Stimulated activated CD8-positive, alpha-beta memory T cell treated with anti-CD3 and anti-CD28 coated beads, Interleukin-12 subunit alpha, Interleukin-12 subunit beta, amount 100 ng/mL, for 24 hours (primary cell): Measurements from ENCODE around the gene SLC41A2.
"Not testable (repeated sequence)": the region's sequence is repeated elsewhere in the genome, so short reads cannot be mapped to it uniquely, and the experiment has no call there.

Experiments
- DNase-seq: peaks from one replicate; pipeline ENCODE4 v3.0.0-alpha.2; 2020; ENCODE audit errors: extremely low read depth

Gene SLC41A2

GRCh38 chr12:104964167-104964855, 6.2 kb upstream of the SLC41A2 start:
- no peak for DNase-seq

- DNase-seq = no peak
These were observed 5.7 kb upstream of the SLC41A2 start for GRCh38 chr12:104963757-104964156.

GRCh38 chr12:104960464-104960863, 2.4 kb upstream of the SLC41A2 start:
- DNase-seq = no peak

GRCh38 chr12:104959335-104959841, 1.3 kb upstream of the SLC41A2 start:
- DNase-seq = no peak

GRCh38 chr12:104958805-104959334, 780 bp upstream of the SLC41A2 start:
- no peak for DNase-seq

- peak; percentile 5 for DNase-seq
These were observed 430 bp downstream of the SLC41A2 start for GRCh38 chr12:104957719-104958000.

- no peak for DNase-seq
These were observed 996 bp downstream of the SLC41A2 start for GRCh38 chr12:104956870-104957718.

GRCh38 chr12:104955703-104956102, 2.4 kb downstream of the SLC41A2 start:
- no peak for DNase-seq

- no peak for DNase-seq
These were observed 4.8 kb downstream of the SLC41A2 start for GRCh38 chr12:104953323-104953722.

- no peak for DNase-seq
These were observed 5.3 kb downstream of the SLC41A2 start for GRCh38 chr12:104952816-104953215.

- DNase-seq = no peak
These were observed 6.2 kb downstream of the SLC41A2 start for GRCh38 chr12:104951759-104952509.

GRCh38 chr12:104948716-104949115, 9.4 kb downstream of the SLC41A2 start:
- DNase-seq = not testable (repeated sequence)

GRCh38 chr12:104944252-104944651, 13.8 kb downstream of the SLC41A2 start:
- no peak for DNase-seq

- DNase-seq = not testable (repeated sequence)
These were observed 14.7 kb downstream of the SLC41A2 start for GRCh38 chr12:104943401-104943800.

- no peak for DNase-seq
These were observed 16.0 kb downstream of the SLC41A2 start for GRCh38 chr12:104942075-104942474.

- DNase-seq = no peak
These were observed 16.6 kb downstream of the SLC41A2 start for GRCh38 chr12:104941454-104941853.

- DNase-seq = no peak
These were observed 19.0 kb downstream of the SLC41A2 start for GRCh38 chr12:104939089-104939488.

GRCh38 chr12:104938371-104938770, 19.7 kb downstream of the SLC41A2 start:
- no peak for DNase-seq

- no peak for DNase-seq
These were observed 22.2 kb downstream of the SLC41A2 start for GRCh38 chr12:104935886-104936285.

GRCh38 chr12:104933778-104934177, 24.3 kb downstream of the SLC41A2 start:
- no peak for DNase-seq

- DNase-seq = no peak
These were observed 25.0 kb downstream of the SLC41A2 start for GRCh38 chr12:104933128-104933527.
